ENCODE results near the gene RASSF6.

- TF ChIP-seq EZH2 (IDR thresholded peaks at IDR 0.05; ENCODE audit: borderline replicate concordance, insufficient read depth, low read depth, low read length, poor library complexity, severe bottlenecking) (no peak), CTCF (IDR thresholded peaks at IDR 0.05) (no peak)
Observed at GRCh38 chr4:73669410-73670183, 49.4 kb upstream of the RASSF6 start.

All from B cell (primary cell).